ENCODE data around the gene DSCAML1. TPM values are rescaled to one million over a fixed set of nuclear protein-coding genes. Genes with fewer than 3 reads are reported as not detected.

The DSCAML1 gene
- total RNA-seq, 1 donor from 2014 or later, result not detected

DNA sequence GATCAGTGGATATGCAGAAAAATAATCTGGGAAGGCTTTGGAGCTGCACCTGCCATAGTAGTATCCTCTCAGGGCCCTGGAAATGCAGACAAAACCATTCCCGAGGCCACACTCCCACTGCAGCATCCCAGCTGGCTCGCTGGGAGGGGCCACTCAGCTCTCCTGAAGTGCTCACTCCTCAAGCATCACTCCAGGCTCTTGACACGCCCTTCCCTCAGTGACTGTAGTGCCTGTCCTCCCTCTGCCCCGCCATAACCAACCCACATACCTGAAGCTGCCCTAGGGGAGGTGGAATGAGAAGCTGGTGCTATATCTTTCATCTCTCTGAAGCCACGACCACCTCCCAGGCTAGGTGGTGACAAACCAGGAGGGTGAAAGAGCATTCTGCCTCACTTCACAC is 4.8 kb downstream of the DSCAML1 start:
- H3K27me3 Mint-ChIP-seq (ENCODE audit: unreplicated experiment), result peaks cover 66% of the 10 kb centered on the region

DNA sequence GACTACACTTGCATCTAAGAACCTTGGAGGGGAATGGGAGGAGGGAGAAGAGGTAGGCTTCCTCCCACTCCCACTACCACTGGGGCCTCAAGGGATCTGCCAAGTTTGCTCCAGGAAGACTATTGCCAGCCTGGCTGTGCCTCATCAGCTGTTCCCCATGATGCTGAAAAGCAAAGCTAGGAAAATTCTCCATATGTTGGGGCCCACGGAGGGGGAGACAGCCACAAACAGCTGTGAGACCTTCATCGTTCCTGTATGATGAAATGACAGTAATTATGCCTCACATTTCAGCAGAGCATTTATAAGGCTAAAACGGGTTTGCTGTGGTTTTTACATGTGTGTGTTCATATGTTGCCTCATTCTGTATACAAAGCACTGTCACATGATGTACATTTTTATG is 6.7 kb downstream of the DSCAML1 start:
- Mint-ChIP-seq H3K9me3 (ENCODE audit: unreplicated experiment) (no peaks in the 10 kb centered on the region), H3K27me3 (ENCODE audit: unreplicated experiment) (peaks cover 72% of the 10 kb centered on the region), H3K27ac (ENCODE audit: unreplicated experiment) (no peak overlapping the region), H3K36me3 (ENCODE audit: unreplicated experiment) (no peaks in the 10 kb centered on the region), H3K4me3 (ENCODE audit: unreplicated experiment) (no peak overlapping the region), H3K4me1 (ENCODE audit: unreplicated experiment) (no peaks in the 10 kb centered on the region)
- TF ChIP-seq, protein P1, sequence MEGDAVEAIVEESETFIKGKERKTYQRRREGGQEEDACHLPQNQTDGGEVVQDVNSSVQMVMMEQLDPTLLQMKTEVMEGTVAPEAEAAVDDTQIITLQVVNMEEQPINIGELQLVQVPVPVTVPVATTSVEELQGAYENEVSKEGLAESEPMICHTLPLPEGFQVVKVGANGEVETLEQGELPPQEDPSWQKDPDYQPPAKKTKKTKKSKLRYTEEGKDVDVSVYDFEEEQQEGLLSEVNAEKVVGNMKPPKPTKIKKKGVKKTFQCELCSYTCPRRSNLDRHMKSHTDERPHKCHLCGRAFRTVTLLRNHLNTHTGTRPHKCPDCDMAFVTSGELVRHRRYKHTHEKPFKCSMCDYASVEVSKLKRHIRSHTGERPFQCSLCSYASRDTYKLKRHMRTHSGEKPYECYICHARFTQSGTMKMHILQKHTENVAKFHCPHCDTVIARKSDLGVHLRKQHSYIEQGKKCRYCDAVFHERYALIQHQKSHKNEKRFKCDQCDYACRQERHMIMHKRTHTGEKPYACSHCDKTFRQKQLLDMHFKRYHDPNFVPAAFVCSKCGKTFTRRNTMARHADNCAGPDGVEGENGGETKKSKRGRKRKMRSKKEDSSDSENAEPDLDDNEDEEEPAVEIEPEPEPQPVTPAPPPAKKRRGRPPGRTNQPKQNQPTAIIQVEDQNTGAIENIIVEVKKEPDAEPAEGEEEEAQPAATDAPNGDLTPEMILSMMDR (IDR thresholded peaks at IDR 0.05), result no peak
- no peak for DNase-seq (ENCODE audit: extremely low spot score, unreplicated experiment)

More for the DNA sequence above, 4.8 kb downstream of the DSCAML1 start:
- TF ChIP-seq, protein P1 (IDR thresholded peaks at IDR 0.05), result no peak
- H3K27ac Mint-ChIP-seq (ENCODE audit: unreplicated experiment), result no peak overlapping the region
- H3K4me3 Mint-ChIP-seq (ENCODE audit: unreplicated experiment), result no peak overlapping the region
- H3K9me3 Mint-ChIP-seq (ENCODE audit: unreplicated experiment), result no peaks in the 10 kb centered on the region
- no peaks in the 10 kb centered on the region for H3K36me3 Mint-ChIP-seq (ENCODE audit: unreplicated experiment)
- DNase-seq (ENCODE audit: extremely low spot score, unreplicated experiment), result no peak
- no peaks in the 10 kb centered on the region for H3K4me1 Mint-ChIP-seq (ENCODE audit: unreplicated experiment)

DNA sequence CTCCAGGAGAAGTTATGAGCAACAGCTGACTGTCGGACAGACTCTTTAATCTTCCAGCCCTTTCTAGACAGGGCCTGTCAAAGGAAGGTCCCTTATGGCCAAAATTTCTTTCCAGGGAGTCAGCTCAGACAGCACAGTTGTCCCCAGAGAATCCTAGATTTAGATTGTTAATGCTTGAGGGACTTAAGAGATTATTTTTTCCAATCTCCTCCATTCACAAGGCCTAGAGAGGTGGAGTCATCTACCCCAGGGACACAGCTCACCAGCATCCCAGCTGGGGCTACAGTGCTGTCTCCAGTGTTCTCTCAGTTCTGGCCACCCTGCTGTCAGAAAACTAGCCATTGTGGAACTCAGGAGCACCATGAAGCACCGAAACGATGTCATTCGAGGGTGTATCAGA is 7.8 kb downstream of the DSCAML1 start:
- H3K4me1 Mint-ChIP-seq (ENCODE audit: unreplicated experiment), result no peaks in the 10 kb centered on the region
- TF ChIP-seq, protein P1 (IDR thresholded peaks at IDR 0.05), result no peak
- H3K9me3 Mint-ChIP-seq (ENCODE audit: unreplicated experiment), result no peaks in the 10 kb centered on the region
- H3K4me3 Mint-ChIP-seq (ENCODE audit: unreplicated experiment), result no peak overlapping the region
- no peak for DNase-seq (ENCODE audit: extremely low spot score, unreplicated experiment)
- peaks cover 68% of the 10 kb centered on the region for H3K27me3 Mint-ChIP-seq (ENCODE audit: unreplicated experiment)
- H3K27ac Mint-ChIP-seq (ENCODE audit: unreplicated experiment), result no peak overlapping the region
- H3K36me3 Mint-ChIP-seq (ENCODE audit: unreplicated experiment), result no peaks in the 10 kb centered on the region

DNA sequence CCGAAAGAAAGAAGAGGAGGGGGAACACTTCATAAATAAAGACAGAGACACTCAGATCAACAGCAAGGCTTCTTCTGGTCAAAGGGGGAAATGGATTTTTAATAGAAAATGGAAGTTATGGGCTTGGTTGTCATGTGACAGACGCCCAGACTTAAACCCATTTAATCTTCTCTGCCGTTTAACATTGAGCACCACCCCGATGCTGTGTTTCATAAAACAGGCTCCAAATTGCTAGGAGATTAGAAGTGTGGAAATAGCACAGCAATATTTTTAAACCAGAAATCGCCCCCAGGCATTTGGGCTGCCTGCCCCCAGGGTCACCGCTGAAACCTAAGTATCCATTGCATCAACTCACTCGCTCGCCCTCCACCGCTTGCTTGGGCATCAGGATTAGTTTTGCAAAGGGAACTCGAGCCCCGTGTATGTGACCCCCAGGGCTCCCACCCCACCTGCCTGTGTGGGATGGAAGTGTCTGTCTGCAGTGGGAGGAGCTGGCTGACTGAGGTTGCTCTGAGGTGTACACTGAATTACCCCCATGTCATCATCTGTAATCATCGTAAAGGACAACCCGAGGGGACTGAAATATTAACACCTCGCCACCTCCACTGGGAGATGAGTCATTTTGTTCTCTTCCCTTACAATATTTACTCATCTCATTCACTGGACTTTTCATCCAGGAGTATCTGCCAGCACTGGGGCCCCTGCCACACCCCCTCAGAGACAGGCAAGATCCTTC is 10.7 kb downstream of the DSCAML1 start:
- no peaks in the 10 kb centered on the region for H3K36me3 Mint-ChIP-seq (ENCODE audit: unreplicated experiment)
- H3K4me1 Mint-ChIP-seq (ENCODE audit: unreplicated experiment), result no peaks in the 10 kb centered on the region
- no peak overlapping the region for H3K27ac Mint-ChIP-seq (ENCODE audit: unreplicated experiment)
- TF ChIP-seq, protein P1 (IDR thresholded peaks at IDR 0.05), result no peak
- no peak for DNase-seq (ENCODE audit: extremely low spot score, unreplicated experiment)
- no peak overlapping the region for H3K4me3 Mint-ChIP-seq (ENCODE audit: unreplicated experiment)
- peaks cover 62% of the 10 kb centered on the region for H3K27me3 Mint-ChIP-seq (ENCODE audit: unreplicated experiment)
- H3K9me3 Mint-ChIP-seq (ENCODE audit: unreplicated experiment), result no peaks in the 10 kb centered on the region

DNA sequence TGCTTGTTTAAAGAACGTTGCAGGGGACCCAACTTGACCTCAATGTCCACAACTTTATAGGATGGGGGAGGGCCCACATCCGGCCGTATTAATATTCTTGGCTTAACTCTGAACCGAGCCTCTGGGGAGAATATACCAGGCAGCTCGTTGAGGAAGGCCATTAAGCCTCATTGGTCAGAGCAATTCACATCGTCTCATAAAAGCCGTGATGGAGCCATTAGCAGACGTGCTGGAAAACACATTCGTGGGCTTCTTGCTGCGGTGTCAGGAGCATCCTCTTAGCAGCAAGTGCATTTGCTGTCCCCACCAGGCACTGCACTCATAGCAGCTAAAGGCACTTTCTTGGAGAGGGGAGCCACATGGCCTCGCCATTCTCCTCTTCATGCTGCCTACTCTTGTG is 14.9 kb downstream of the DSCAML1 start:
- Mint-ChIP-seq H3K4me3 (ENCODE audit: unreplicated experiment) (no peak overlapping the region), H3K27me3 (ENCODE audit: unreplicated experiment) (peaks cover 49% of the 10 kb centered on the region), H3K9me3 (ENCODE audit: unreplicated experiment) (no peaks in the 10 kb centered on the region), H3K4me1 (ENCODE audit: unreplicated experiment) (no peaks in the 10 kb centered on the region), H3K36me3 (ENCODE audit: unreplicated experiment) (no peaks in the 10 kb centered on the region), H3K27ac (ENCODE audit: unreplicated experiment) (no peak overlapping the region)
- TF ChIP-seq, protein P1 (IDR thresholded peaks at IDR 0.05), result no peak
- DNase-seq (ENCODE audit: extremely low spot score, unreplicated experiment), result no peak
